NCI-H146 (cell line): ENCODE results near the gene NHS.
"Not testable (repeated sequence)": the region's sequence is repeated elsewhere in the genome, so short reads cannot be mapped to it uniquely, and the experiment has no call there.

Experiments used
- DNase-seq: peaks from one replicate; lab custom pipeline; 2025; lab: John Stamatoyannopoulos, UW

The NHS gene

GRCh38 chrX:17549107-17549651 is 174.2 kb downstream of the NHS start:
- no peak for DNase-seq

DNA sequence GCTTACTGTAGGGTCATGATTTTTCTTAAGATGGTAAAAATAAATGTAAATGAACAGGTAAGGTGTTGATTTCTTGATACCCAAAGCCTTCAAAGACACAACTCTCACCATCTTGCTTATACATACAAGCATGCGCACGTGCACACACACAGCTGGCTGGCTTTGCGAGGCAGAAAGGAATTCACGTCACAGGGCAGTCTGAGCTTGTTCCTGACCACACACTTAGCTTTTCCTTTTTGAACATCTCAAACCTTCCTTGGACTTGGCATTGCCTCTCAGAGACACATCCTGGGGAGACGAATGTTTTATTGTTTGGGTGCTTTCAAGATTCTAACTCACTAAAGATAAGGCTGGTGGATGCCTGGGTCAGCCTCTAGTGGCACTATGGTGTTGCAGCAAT is 175.0 kb downstream of the NHS start:
- no peak for DNase-seq

DNA sequence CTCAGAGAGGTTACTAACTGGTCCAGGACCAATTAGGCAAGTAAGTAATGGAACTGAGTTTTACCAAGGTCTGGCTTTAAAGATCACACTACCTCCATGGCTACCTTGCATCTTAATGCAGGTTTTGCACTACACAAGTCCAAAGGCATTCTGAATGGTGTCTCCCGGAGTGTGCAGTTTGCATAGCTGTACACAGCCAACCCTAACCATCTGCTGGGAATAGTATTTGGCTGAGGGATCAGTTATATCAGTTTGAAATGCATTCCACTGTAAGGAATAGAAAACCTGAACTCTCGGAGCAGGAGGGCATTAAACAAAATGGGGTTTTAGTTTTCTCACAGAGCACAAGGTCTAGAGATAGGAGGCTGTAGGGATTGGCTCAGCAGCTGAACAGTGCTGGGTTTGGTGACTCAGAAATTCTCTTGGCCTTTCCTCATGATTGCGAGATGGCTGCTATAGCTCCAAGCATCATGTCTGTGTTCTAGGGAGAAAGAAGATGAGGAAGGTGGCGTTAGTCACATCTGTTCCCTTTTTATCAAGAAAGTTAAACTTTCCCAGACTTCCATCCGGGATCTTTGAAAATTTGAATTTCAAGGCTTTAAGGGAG is 177.1 kb downstream of the NHS start:
- DNase-seq = no peak

DNA sequence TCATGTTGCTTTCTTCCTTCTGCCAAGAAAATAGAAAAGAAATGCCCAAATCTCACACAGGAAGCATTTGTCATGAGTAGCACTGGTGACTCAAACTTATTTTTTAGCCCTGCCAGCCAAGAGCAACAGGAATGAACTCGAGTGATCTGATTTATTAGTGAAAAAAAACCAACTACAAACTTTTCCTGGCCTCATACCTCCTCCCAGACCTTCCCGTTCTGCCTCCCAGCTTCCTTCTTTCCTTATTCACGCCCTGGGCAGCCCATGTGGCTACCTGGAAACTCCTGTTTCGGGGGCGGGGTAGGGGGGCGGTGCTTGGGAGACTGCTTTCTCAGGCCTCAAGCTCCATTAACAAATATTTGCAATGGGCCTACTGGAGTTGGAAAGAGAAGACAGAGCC is 178.5 kb downstream of the NHS start:
- DNase-seq = no peak

- no peak for DNase-seq
Observed at GRCh38 chrX:17553961-17554482, 179.0 kb downstream of the NHS start.

- no peak for DNase-seq
Observed at GRCh38 chrX:17554914-17555313, 179.9 kb downstream of the NHS start.

- no peak for DNase-seq
Observed at GRCh38 chrX:17555846-17556245, 180.8 kb downstream of the NHS start.

GRCh38 chrX:17559728-17560379 is 184.9 kb downstream of the NHS start:
- no peak for DNase-seq

GRCh38 chrX:17560385-17560784 is 185.4 kb downstream of the NHS start:
- no peak for DNase-seq

GRCh38 chrX:17563076-17563475 is 188.1 kb downstream of the NHS start:
- no peak for DNase-seq

DNA sequence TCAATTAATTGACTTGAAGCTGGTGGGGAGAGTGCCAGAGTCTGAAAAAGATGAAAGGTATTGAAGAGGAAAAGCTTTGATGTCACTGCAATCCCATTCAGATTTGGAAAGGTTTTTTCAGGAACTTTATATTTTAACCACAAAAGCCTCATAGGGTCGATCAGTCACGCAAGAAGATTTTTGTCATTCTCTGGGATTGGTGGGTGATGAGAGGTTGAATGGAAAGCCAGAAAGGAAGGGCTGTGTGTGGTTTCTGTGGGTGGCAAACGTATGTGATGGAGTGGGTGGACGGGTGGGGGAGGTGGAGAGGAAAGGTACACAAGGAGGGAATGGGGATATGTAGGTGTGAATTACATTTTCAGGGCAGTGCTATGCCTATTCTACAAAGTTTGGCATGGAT is 188.5 kb downstream of the NHS start:
- no peak for DNase-seq

- no peak for DNase-seq
Observed at GRCh38 chrX:17564689-17565409, 189.8 kb downstream of the NHS start.

DNA sequence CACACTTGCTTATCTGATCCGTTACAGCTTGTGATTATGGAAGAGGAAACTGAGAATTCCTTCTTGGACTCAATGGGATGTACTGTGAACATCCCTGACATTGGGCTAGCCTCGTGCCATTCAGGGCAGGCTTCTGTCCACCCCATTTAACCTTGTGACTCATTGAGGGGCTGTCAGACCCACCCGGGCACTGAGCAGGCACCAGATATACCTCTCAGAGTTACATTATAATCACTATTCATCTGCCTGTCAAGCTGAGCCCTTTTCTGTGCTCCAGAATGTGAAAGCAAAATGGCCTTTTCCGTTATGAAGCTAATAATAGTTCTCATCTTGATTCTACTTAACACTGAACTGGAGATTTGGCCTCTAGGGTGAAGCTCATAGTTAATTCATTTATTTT is 191.7 kb downstream of the NHS start:
- DNase-seq = no peak

DNA sequence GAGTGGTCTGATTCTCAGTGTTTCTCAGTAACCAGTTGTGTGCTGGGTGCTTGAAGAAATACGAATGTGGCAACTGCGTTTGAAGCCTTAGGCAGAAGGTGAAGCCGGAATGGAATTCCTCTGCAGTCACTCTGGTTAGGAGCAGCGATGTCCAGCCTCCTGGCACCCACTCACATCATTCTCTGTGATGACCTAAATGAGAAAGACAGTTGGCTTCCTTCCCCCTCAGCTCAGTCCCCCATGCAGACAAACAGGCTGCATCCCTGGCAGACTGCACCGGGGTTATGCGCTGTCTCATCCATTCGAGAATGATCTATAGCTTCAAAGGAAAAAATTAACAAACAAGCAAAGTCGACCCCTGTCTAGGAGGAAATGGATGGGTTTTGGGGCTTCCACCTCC is 192.2 kb downstream of the NHS start:
- no peak for DNase-seq

- no peak for DNase-seq
Observed at GRCh38 chrX:17567821-17568220, 192.8 kb downstream of the NHS start.

- not testable (repeated sequence) for DNase-seq
Observed at GRCh38 chrX:17568804-17569203, 193.8 kb downstream of the NHS start.

DNA sequence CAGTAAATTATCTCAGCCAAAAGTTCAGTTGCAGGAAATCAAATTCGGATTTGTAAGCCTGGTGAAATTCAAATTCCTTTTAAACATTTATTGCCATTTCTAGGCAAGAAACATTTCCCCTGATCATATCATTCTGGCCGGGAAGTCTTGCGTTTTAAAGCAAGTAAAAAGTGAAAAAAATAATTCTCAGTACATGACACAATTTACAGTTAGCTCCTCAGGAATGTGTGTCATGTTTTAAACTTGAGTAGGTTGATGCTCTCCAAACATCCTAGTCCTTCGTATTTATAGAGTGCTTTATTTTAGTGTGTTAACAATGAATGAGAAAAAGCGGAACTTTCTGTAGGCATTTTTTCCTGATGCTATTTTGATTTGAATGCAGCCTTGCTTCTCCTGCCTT is 204.0 kb downstream of the NHS start:
- no peak for DNase-seq

DNA sequence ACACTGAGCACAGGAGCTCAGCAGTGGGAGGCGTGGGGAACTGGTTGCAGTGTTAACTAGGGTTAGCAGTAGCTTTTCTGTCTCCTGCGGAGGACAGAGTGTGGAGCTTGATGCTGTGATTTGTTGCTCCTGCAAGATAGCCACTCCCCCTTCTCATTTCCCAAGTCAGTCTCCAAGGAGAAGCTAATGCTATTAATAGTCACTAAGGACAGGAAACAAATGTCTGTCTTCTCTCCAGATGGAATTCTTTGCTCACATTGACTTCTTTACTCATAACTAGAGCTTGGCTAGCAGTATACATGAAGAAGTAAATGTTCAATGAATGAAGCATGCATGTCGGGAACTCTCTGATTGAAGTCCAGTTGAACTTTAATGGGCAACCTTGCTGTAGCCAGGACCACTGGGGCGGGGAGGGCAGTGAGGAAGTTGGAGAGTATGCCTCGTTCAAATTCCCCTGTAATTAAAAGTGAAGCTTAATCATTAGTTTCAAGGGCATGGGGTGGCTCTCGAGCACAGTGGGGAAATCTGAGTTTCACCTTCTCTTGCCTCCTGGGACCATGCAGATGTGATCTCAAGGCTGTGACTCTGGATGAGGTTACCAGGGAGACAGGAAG is 205.6 kb downstream of the NHS start:
- DNase-seq = no peak

DNA sequence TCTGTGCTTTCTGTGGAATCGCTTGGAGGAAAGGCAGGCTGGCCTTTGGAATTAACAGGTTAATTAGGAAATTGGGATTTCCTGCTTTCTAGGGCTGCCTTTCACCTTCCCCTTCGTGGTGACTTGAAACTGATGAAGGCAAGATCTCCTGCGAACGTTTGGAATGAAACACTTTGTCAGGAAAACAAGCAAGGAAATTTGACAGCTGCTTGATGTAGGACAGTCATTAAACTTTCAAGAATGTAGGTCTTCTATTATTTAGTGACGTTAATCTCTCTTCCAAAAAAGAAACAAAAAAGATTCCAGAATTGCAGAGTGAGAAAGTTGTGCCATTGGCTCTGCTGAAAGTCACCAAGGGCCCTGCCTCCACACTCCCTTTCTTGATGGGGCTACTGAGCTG is 206.6 kb downstream of the NHS start:
- DNase-seq = no peak

- DNase-seq = no peak
Observed at GRCh38 chrX:17584248-17584681, 209.3 kb downstream of the NHS start.

DNA sequence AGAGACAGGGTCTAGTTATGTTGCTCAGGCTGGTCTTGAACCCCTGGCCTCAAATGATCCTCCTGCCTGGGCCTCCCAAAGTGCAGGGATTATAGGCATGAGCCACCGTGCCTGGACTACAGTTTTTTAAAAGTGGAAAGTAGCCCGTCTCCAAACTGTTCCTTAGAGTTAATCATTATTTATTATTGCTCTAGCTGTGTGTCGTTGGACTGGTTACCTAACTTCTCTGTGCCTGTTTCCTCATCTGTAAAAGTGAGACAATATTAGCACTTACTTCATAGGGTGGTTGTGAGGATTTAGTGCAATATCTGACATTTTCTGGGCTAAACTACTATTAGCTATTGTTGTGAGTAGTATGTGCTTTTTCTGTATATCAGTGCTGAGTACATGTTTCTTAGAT is 210.0 kb downstream of the NHS start:
- DNase-seq = no peak

GRCh38 chrX:17587366-17587765 is 212.4 kb downstream of the NHS start:
- no peak for DNase-seq

GRCh38 chrX:17588303-17588702 is 213.3 kb downstream of the NHS start:
- DNase-seq = no peak
